ENCODE data around the gene WNT5B.
"Not testable (repeated sequence)": the region's sequence is repeated elsewhere in the genome, so short reads cannot be mapped to it uniquely, and the experiment has no call there.

WNT5B gene

DNA sequence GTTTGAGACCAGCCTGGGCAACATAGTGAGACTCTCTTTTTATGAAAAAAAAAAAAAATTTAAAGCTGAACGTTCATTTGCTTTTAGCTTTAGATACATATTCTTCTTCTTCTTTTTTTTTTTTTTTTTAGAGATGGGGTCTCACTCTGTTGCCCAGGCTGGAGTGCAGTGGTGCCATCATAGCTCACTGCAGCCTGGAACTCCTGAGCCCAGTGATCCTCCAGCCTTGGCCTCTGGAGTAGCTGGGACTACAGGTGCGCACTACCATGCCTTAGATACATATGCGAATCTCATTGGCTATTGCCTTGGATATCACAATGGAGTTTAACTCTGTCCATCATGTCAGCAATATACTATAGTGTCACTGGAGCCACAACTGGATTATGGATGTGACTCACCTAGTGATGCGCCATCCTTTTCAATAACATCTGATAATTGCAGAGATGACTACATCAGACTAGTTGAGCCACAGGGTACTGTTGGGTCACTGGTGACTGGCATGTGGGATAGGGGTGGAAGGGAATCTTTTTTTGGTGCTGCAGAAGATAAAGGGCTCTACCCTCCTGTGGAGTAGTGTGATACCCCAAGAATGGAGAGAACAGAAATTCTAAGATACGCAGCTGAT is 59.2 kb downstream of the WNT5B start:
- DNase-seq (ENCODE audit: low read depth) = no peak
- TF ChIP-seq, protein P1, sequence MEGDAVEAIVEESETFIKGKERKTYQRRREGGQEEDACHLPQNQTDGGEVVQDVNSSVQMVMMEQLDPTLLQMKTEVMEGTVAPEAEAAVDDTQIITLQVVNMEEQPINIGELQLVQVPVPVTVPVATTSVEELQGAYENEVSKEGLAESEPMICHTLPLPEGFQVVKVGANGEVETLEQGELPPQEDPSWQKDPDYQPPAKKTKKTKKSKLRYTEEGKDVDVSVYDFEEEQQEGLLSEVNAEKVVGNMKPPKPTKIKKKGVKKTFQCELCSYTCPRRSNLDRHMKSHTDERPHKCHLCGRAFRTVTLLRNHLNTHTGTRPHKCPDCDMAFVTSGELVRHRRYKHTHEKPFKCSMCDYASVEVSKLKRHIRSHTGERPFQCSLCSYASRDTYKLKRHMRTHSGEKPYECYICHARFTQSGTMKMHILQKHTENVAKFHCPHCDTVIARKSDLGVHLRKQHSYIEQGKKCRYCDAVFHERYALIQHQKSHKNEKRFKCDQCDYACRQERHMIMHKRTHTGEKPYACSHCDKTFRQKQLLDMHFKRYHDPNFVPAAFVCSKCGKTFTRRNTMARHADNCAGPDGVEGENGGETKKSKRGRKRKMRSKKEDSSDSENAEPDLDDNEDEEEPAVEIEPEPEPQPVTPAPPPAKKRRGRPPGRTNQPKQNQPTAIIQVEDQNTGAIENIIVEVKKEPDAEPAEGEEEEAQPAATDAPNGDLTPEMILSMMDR (IDR thresholded peaks at IDR 0.05; ENCODE audit: control insufficient read depth, extremely low read depth, insufficient read depth) = no peak
- H3K4me3 ChIP-seq (ENCODE audit: low read depth, low read length) = no peak overlapping the region

DNA sequence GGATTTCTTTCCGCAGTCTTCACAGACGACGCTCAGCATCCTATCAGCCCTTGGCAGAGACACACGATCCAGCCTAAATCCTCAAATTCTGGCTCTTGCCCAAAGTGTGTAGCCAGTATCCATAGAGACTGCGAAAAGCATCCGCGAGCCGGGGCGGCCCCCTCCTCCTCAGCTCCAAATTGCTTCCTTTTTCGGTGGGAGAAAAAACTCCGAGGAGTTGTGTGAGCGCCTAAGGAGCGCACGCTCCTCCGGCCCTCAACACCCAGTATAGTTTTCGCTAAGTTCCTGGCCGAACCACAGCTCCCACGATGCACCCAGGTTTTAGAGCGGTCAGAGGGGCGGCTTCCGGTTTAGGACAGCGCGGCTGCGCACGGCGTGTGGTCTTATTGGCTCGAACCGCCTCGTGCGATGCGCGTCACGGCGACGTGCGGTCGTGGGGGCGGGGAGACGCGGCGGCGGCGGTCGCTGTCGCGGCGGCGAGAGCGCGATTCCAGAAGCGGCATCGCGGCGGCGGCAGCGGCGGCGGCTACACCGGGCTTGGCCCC is 61.6 kb downstream of the WNT5B start, which contains the start of gene ADIPOR2:
Gene ADIPOR2, plus strand, starts transcription at position 493 of the 545 bp plus-strand sequence. CDS start 63,274 bp downstream, outside the sequence.
- peak within 1 kb of the TSS; percentile 69 for H3K4me3 ChIP-seq (ENCODE audit: low read depth, low read length)
- TF ChIP-seq, protein P1 (IDR thresholded peaks at IDR 0.05; ENCODE audit: control insufficient read depth, extremely low read depth, insufficient read depth) = no peak
- peak; percentile 91 for DNase-seq (ENCODE audit: low read depth)

DNA sequence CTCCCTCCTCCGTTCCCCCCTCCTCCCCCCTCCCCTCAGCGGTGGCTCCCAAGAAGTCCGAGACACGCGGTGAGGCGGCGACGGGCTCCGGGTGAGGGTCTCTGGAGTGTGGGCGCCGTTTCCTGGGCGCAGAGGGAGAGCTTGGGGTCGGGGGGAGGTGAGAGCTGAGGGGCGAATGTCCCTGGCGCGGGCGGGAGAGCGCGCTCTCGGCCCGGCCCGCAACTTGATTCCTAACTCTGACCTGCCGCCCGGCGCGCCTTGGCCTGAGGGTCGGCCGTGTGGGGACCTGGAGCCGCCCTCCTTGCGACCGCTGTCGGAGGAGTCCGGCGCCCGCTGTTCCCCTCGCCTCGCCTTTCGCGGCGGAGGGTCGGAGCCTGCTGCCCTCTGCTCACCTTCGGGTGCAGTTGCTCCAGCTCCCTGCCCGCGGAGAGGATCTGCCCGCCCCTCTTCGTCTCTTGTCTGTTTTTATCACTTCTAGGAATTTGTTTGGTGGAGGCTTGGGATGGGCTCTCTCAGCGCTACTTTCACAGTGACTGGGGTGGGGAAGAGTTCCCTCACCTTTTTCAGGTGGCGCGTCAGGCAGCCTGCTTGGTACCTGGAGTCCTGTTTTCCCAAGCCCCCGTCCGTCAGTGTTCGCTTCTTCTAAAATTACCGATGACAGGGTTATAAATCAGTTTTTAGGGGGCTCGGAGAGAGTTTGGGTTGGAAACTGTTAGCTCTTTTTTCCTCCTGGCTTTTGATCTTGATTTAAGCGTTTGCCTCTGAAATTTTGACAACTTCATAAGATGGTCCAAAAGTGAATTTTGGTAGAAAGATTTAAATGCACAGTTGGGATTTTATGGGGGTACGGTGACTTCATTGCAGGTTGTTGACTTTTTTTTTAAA is 62.3 kb downstream of the WNT5B start:
- no peak for DNase-seq (ENCODE audit: low read depth)
- TF ChIP-seq, protein P1 (IDR thresholded peaks at IDR 0.05; ENCODE audit: control insufficient read depth, extremely low read depth, insufficient read depth) = no peak
- H3K4me3 ChIP-seq (ENCODE audit: low read depth, low read length) = peak overlapping the region; percentile 69

DNA sequence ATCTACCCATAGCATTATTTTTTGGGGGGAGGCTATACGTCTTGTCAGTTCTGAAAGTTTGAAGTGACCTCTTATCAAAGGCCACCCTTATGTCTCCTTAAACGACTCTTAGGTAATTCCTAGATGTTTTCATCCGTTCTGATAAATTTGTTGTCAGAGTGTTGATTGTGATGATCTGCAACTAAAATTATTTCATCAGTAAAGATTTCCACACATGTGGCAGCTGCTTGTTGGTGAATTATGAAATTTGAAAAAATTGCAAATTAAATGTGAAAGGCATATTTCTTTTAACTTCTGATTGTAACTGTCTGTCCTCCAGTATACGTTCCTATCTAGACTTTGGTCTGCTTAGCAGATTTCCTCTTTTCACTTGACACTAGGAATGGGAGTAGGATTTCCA is 63.2 kb downstream of the WNT5B start:
- TF ChIP-seq, protein P1 (IDR thresholded peaks at IDR 0.05; ENCODE audit: control insufficient read depth, extremely low read depth, insufficient read depth) = no peak
- no peak for DNase-seq (ENCODE audit: low read depth)
- peak overlapping the region; percentile 69 for H3K4me3 ChIP-seq (ENCODE audit: low read depth, low read length)

DNA sequence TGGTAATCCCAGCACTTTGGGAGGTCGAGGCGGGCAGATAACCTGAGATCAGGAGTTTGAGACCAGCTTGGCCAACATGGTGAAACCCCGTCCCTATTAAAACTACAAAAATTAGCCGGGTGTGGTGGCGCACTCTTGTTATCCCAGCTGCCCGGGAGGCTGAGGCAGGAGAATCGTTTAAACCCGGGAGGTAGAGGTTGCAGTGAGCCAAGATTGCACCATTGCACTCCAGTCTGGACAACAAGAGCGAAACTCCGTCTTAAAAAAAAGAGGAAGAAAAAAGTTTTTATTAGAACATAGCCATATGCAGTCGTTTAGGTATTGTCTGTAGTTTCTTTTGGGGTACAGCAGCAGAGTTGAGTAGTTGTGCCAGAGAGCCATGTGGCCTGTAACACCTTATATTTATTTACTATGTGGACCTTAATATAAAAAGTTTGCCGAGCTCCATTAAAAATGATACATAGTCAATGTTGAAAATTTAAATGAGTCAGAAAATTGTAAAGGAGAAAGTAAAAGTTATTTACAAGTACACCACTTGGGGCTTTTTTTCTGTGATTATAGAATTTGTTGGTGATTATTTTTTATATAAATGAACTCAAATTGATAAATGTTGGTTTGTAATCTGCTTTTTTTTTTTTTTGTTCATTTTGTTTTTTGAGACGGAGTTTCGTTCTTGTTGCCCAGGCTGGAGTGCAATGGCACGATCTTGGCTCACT is 64.0 kb downstream of the WNT5B start:
- TF ChIP-seq, protein P1 (IDR thresholded peaks at IDR 0.05; ENCODE audit: control insufficient read depth, extremely low read depth, insufficient read depth) = no peak
- no peak overlapping the region for H3K4me3 ChIP-seq (ENCODE audit: low read depth, low read length)
- DNase-seq (ENCODE audit: low read depth) = no peak

DNA sequence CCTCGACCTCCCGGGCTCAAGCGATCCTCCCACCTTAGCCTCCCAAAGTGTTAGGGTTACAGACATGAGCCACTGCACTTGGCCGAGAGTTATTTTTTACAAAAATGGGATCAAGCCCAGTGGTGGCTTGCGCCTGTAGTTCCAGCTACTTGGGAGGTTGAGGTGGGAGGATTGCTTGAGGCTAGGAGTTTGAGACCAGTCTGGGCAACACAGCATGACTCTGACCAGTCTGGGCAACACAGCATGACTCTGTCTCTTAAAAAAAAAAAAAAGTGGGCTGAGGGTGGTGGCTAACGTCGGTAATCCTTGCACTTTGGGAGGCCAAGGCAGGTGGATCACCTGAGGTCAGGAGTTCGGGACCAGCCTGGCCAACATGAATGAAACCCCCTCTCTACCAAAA is 66.1 kb downstream of the WNT5B start:
- not testable (repeated sequence) for H3K4me3 ChIP-seq (ENCODE audit: low read depth, low read length); DNase-seq (ENCODE audit: low read depth)
